ENCODE data around the gene ANKRD34B. TPM values are rescaled to one million over a fixed set of nuclear protein-coding genes. Genes with fewer than 3 reads are reported as not detected.

ANKRD34B gene
- total and polyA plus RNA-seq, 2 of the 13 experiments (the other 11 are each of a cell fraction or from before 2014, with no cell fraction given) = 0.01 to 0.04 TPM

GRCh38 chr5:80619086-80619485, 49.0 kb upstream of the ANKRD34B start:
- in situ Hi-C loops (cut with HindIII; ENCODE audit: extremely low pct_ligation_motif_present, low pct_unique_long_range_greater_than_20kb) = no loop called here
- H3K4me1 ChIP-seq (ENCODE audit: insufficient read depth, low read length) = peaks cover 22% of the 10 kb centered on the region
- no peak overlapping the region for H3K9ac ChIP-seq (ENCODE audit: insufficient read depth, low read depth, low read length)
- H3K27me3 ChIP-seq (ENCODE audit: control insufficient read depth in 1 of 2, insufficient read depth in 2 of 2, low read length in 2 of 2) = no peaks in the 10 kb centered on the region
- H3K36me3 ChIP-seq (replicated peaks in 1 of 2; ENCODE audit: control insufficient read depth in 1 of 2, insufficient read depth in 2 of 2, low read length in 2 of 2) = no peaks in the 10 kb centered on the region
- no peak overlapping the region for H3K4me2 ChIP-seq (ENCODE audit: low read depth, low read length)
- DNase-seq (ENCODE audit: low spot score) (no peak), ATAC-seq (no peak), FAIRE-seq (no peak)
- H3K9me3 ChIP-seq (ENCODE audit: low read length) = no peaks in the 10 kb centered on the region
- no peak overlapping the region for H3K27ac ChIP-seq (ENCODE audit: extremely low read length, insufficient read depth, low read length)
- no peak overlapping the region for H2AFZ ChIP-seq (ENCODE audit: low read length)
- intact Hi-C loops (cut with micrococcal nuclease; ENCODE audit: unreplicated experiment) = no loop called here
- H3K79me2 ChIP-seq (ENCODE audit: insufficient read depth, low read length) = no peaks in the 10 kb centered on the region
- TF ChIP-seq ZGPAT (CRISPR knock-in tag; IDR thresholded peaks at IDR 0.05) (no peak), KDM4B (CRISPR knock-in tag; IDR thresholded peaks at IDR 0.05) (no peak), ZNF879 (CRISPR knock-in tag; IDR thresholded peaks at IDR 0.05) (no peak), KLF9 (CRISPR knock-in tag; IDR thresholded peaks at IDR 0.05; ENCODE audit: low read depth) (no peak), HIVEP1 (CRISPR knock-in tag; IDR thresholded peaks at IDR 0.05) (no peak), ZNF503 (CRISPR knock-in tag; IDR thresholded peaks at IDR 0.05) (no peak), NCOA5 (CRISPR knock-in tag; IDR thresholded peaks at IDR 0.05) (no peak), GATA4 (IDR thresholded peaks at IDR 0.05; ENCODE audit: borderline replicate concordance, low read depth) (no peak), CCDC6 (CRISPR knock-in tag; IDR thresholded peaks at IDR 0.05) (no peak), PATZ1 (CRISPR knock-in tag; IDR thresholded peaks at IDR 0.05) (no peak), RXRA (CRISPR knock-in tag; IDR thresholded peaks at IDR 0.05) (no peak), ZBTB1 (CRISPR knock-in tag; IDR thresholded peaks at IDR 0.05; ENCODE audit: borderline replicate concordance) (no peak), TEF (CRISPR knock-in tag; IDR thresholded peaks at IDR 0.05) (no peak), THAP8 (CRISPR knock-in tag; IDR thresholded peaks at IDR 0.05; ENCODE audit: borderline replicate concordance) (no peak)
- CTCF ChIA-PET (ENCODE audit: low intra/inter-chr PET ratio, low total read pairs) = no interaction called here
- H3K4me3 ChIP-seq (replicated peaks in 1 of 3; ENCODE audit: insufficient read depth in 1 of 3, low read depth in 2 of 3, low read length in 3 of 3) = no peak overlapping the region
- POLR2A ChIA-PET = no interaction called here
- no peaks in the 10 kb centered on the region for H4K20me1 ChIP-seq (ENCODE audit: insufficient read depth, low read length)
- no TSS peak for BruUV-seq (replicated peaks)
- WGBS (ENCODE audit: low lambda C conversion rate) = 100% methylated on average over 1 of the region's 1 CpG
